Measurements from ENCODE around the gene SLC2A1. TPM values are rescaled to one million over a fixed set of nuclear protein-coding genes. Genes with fewer than 3 reads are reported as not detected.

Gene SLC2A1
- polyA plus RNA-seq, 1 experiment, result 193 TPM

- H3K4me3 ChIP-seq (ENCODE audit: low read depth, low read length), result no peak overlapping the region
- ChIA-PET CTCF (interaction anchor here (0.7 to 3.2 kb wide), 3 partner anchors 29 to 146 kb away, joined by 3 to 12 read pairs (median 5); no protein-coding TSS in a partner anchor), POLR2A (interaction anchor here (1.4 kb wide), 1 partner anchor 13 kb away, joined by 4 read pairs; no protein-coding TSS in a partner anchor)
- no peak for DNase-seq (ENCODE audit: low read depth)
- TF ChIP-seq CTCF (IDR thresholded peaks at IDR 0.05; ENCODE audit: insufficient read depth, low read depth, low read length), result no peak
- no peaks in the 10 kb centered on the region for H3K27me3 ChIP-seq (ENCODE audit: control insufficient read depth, insufficient read depth, low read length)
- H3K36me3 ChIP-seq (ENCODE audit: control insufficient read depth, insufficient read depth, low read length), result peaks cover 28% of the 10 kb centered on the region
These were observed 16.2 kb downstream of the SLC2A1 start for GRCh38 chr1:42942444-42942843.

- Histone ChIP-seq H3K27me3 (ENCODE audit: control insufficient read depth, insufficient read depth, low read length) (no peaks in the 10 kb centered on the region), H3K36me3 (ENCODE audit: control insufficient read depth, insufficient read depth, low read length) (peaks cover 31% of the 10 kb centered on the region), H3K4me3 (ENCODE audit: low read depth, low read length) (no peak overlapping the region)
- TF ChIP-seq CTCF (IDR thresholded peaks at IDR 0.05; ENCODE audit: insufficient read depth, low read depth, low read length), result no peak
- peak; percentile 86 for DNase-seq (ENCODE audit: low read depth)
- ChIA-PET POLR2A (interaction anchor here (0.6 to 1.4 kb wide), 3 partner anchors 10 to 34 kb away, joined by 3 to 4 read pairs (median 4); no protein-coding TSS in a partner anchor), CTCF (interaction anchor here (0.7 to 3.2 kb wide), 7 partner anchors 11 to 135 kb away, joined by 3 to 12 read pairs (median 3); no protein-coding TSS in a partner anchor)
These were observed 16.9 kb downstream of the SLC2A1 start for GRCh38 chr1:42941640-42942330.

DNA sequence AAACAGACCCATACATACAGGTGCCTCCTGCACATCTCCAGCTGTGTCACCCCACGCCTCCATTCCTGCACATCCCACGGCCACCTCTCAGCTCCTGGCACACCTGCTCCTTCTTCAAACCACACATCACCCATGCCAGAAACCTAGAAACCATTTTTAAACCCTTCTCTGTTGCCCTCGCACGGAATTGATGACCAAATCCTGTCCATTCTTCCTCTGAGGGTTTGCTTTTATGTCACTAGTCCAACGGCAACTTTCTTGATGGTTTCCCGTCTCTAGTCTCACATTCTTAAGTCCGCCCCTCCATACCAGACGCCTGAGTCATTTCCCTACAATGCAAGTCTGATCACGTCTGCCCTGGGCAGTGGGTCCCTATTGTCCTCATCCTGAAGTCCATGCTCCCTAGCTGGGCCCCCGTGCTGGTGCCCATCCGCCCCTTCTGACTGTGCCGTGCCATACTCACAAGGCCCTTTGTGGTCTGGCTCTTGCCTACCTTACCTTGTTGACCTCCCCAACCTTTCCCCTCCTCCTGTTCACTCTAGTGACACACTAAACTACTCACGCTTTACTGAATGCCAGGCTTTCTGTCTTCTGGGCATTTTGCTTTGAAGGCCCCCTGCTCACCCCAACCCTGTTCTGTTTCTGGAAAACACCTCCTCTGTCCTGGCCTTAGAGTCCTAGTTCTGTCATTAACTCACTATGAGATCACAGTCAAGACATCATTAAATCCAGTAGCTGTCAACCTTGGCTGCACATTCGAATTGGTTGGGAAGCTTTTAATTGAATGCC lies 17.6 kb downstream of the SLC2A1 start:
- ChIA-PET CTCF (interaction anchor here (0.7 to 3.2 kb wide), 7 partner anchors 12 to 136 kb away, joined by 3 to 12 read pairs (median 3); no protein-coding TSS in a partner anchor), POLR2A (interaction anchor here (0.6 to 1.4 kb wide), 3 partner anchors 11 to 35 kb away, joined by 3 to 4 read pairs (median 4); no protein-coding TSS in a partner anchor)
- Histone ChIP-seq H3K4me3 (ENCODE audit: low read depth, low read length) (no peak overlapping the region), H3K27me3 (ENCODE audit: control insufficient read depth, insufficient read depth, low read length) (no peaks in the 10 kb centered on the region), H3K36me3 (ENCODE audit: control insufficient read depth, insufficient read depth, low read length) (peaks cover 29% of the 10 kb centered on the region)
- TF ChIP-seq CTCF (IDR thresholded peaks at IDR 0.05; ENCODE audit: insufficient read depth, low read depth, low read length), result no peak
- peak; percentile 94 for DNase-seq (ENCODE audit: low read depth)

DNA sequence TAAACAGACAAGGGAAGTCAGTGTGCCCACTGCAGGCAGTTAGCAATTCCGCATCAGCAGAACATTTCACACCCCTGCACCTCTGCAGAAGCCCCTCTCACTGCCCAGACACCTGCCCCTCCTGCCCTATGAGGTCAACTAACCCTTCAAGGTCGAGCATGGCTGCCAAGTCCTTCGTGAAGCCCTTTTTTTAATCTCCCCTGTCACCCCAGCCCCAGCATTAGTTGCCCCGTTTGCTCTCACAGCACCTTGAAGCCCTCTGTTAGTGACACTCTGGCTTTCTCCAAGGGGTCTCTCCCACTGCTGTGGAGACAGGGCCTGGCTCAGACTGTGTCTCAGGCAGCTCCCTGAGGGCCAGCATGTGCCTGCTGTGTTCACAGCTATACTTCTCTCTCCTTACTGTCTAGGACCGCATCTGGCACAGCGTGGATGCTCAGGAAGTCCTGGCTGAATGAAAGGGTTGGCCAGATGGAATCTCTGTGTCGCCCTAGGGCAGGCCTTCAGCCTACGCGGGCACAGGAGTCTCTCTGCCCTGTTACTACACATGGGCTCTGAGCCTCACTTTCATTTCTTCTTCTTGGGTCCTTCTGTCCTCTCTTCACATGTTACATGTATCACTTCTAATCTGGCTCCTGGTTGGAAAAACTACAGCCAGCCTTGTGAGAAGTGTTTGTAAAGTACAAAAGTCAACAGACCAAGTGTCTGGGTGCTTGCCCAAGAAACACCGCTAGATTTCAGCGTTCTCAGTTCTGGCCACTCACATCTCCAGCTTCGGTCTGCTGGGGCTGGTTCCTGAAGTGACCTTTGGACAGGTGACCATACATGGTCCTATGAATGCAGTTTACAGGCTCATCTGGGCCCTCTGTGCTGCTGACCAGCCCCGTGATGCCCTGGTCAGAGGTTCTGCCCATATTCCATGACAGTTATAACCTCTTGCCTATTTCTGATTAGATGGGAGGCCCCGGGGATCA lies 19.7 kb downstream of the SLC2A1 start:
- no peaks in the 10 kb centered on the region for H3K27me3 ChIP-seq (ENCODE audit: control insufficient read depth, insufficient read depth, low read length)
- no peak for DNase-seq (ENCODE audit: low read depth)
- no peak overlapping the region for H3K4me3 ChIP-seq (ENCODE audit: low read depth, low read length)
- ChIA-PET POLR2A (interaction anchor here (0.6 kb wide), 1 partner anchor 1144 kb away, joined by 6 read pairs; no protein-coding TSS in a partner anchor), CTCF (interaction anchor here (0.5 to 1.3 kb wide), 2 partner anchors 120 to 162 kb away, joined by 4 read pairs; no protein-coding TSS in a partner anchor)
- peaks cover 32% of the 10 kb centered on the region for H3K36me3 ChIP-seq (ENCODE audit: control insufficient read depth, insufficient read depth, low read length)
- TF ChIP-seq CTCF (IDR thresholded peaks at IDR 0.05; ENCODE audit: insufficient read depth, low read depth, low read length), result no peak
